Fibroblast of the aortic adventitia (primary cell): Measurements from ENCODE around the gene WDR75. TPM values are rescaled to one million over a fixed set of nuclear protein-coding genes. Genes with fewer than 3 reads are reported as not detected.

ENCODE experiments used
- DNase-seq: peaks from one replicate; pipeline ENCODE4 v3.0.0-alpha.2; 2010; ENCODE audit warnings: low read depth
- H3K4me3 ChIP-seq: 2 replicates; pipeline ENCODE4 v1.5.1; 2011; ENCODE audit warnings: low read depth, mild to moderate bottlenecking, control low read depth, low read length, moderate library complexity
- CTCF ChIP-seq: IDR thresholded peaks from 2 replicates; pipeline ENCODE4 v1.5.1; 2011; ENCODE audit warnings: mild to moderate bottlenecking, low read length, control low read depth, inconsistent platforms; ENCODE audit not compliant: insufficient read depth
- total RNA-seq: library from RNA; depleted of rRNA; stranded (reverse); fragments of >200 nt; gene quantifications from 2 replicates; pipeline ENCODE4 v1.2.3, GENCODE V29; 2012; ENCODE audit warnings: low replicate concordance

Gene WDR75
- total RNA-seq, 1 donor: 55.7 TPM

- TF ChIP-seq CTCF: no peak
- H3K4me3 ChIP-seq: no peak overlapping the region
- peak; percentile 8 for DNase-seq
Observed at GRCh38 chr2:189408294-189408693, 33.0 kb upstream of the WDR75 start.

DNA sequence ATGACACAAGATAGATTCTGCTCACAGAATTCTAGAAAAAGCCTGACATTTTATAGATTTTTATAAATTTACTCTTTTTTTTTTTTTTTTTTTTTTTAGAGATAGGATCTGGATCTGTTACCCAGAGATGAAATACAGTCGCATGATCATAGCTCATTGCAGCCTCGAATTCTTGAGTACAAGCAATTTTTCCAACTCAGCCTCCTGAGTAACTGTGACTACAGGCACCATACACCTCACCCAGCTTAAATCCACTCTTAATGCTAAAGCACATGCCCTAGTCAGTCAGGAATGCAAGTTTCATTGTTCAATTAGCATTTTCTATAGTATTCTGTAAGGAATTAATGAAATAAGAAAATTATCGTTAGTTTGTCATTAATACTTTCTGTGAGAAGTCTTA is 32.1 kb upstream of the WDR75 start:
- no peak overlapping the region for H3K4me3 ChIP-seq
- no peak for TF ChIP-seq CTCF
- peak; percentile 21 for DNase-seq

DNA sequence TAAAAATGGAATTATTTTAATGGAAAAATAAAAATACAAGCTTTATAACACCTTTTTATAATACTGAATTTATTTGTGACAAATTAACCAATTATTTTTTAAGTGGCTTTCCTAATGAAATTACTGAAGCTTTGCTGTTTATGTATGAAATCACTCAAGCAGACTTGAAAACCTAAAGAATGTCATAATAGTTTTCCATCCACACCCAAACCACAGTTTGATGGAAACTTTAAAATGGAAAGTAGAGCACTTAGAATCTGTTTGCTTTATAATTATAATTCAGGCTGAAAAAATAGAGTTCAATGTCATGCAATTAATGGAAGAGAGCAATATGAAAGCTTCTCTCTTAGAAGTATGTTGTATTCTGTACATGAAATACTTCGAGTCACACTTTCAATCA is 31.6 kb upstream of the WDR75 start:
- DNase-seq: peak; percentile 25
- TF ChIP-seq CTCF: no peak
- no peak overlapping the region for H3K4me3 ChIP-seq

GRCh38 chr2:189411860-189412259 is 29.4 kb upstream of the WDR75 start:
- H3K4me3 ChIP-seq: no peak overlapping the region
- no peak for TF ChIP-seq CTCF
- DNase-seq: peak; percentile 96

- DNase-seq: peak; percentile 85
- H3K4me3 ChIP-seq: no peak overlapping the region
- peak; percentile 61 for TF ChIP-seq CTCF
Observed at GRCh38 chr2:189412330-189412953, 28.8 kb upstream of the WDR75 start.

- no peak for DNase-seq
- TF ChIP-seq CTCF: no peak
- H3K4me3 ChIP-seq: no peak overlapping the region
Observed at GRCh38 chr2:189413249-189413648, 28.0 kb upstream of the WDR75 start.

DNA sequence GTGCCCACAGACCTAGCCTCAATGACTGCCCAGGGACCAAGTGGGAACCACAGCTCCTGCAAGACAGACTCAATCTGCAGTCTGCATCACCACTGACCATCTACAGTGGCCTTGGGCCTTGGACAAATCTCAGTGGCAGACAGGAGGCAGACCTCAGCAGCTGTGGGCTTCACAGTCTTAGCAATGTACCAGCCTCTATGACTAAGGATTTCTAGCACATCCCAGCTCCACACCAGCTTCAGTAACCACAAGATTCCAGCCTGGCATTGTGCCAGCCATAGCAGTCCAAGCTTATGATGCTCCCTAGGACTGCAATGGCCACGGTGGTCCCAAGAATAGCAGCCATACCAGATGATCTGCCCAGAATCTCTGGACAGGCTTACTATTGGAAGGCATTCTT is 19.6 kb upstream of the WDR75 start:
- H3K4me3 ChIP-seq: no peak overlapping the region
- DNase-seq: peak; percentile 73
- TF ChIP-seq CTCF: no peak
